Heart left ventricle (tissue), 13 donors: Measurements from ENCODE around the gene KHDC4.

Experiments used
- POLR2A ChIP-seq, 2 donors: fragments of 450-650 bp; IDR thresholded peaks; one replicate each; pipeline ENCODE4 v1.6.1; 2017; ENCODE audit warnings: antibody characterized with exemption in 2 of 2, mild to moderate bottlenecking in 2 of 2, moderate library complexity in 2 of 2
- TF ChIP-seq, protein P1 (sequence below), 12 donors: fragments of 200-600 bp; sonication (generic) in 4 of 12; IDR thresholded peaks; one replicate each; pipeline versions ENCODE4 v1.5.0 to v1.8.0; 2018 to 2022; ENCODE audit warnings: antibody characterized with exemption in 12 of 12, mild to moderate bottlenecking in 5 of 12
- donor health status: ischemic (EF 13 %, LVEDD 7.1; RV severe dilation, severe dysfunction).
- donor health status: DM: no; HTN: yes; CAD: no.
- donor health status: DM: no; HTN: no; CAD: no.
- donor health status: ischemic (EF 25% LVEDD 6.9; RV normal size, moderate dysfunction).
- donor health status: ischemic (EF 25% LVEDD 5.7; RV mildly dilated, moderate dysfunction).
- donor health status: ischemic (EF 35%, LVEDD 5.7; RV mildly dilated, moderate dysfunction).
- donor health status: nonischemic (EF 11% LVEDD 7.7; RV severe dilation, severe dysfunction).
- donor health status: DM: yes; HTN: yes; CAD: no.
- donor health status: PGD.
- donor health status: ischemic (EF 29% LVEDD 5.4; RV normal size, mild dysfunction).
- donor health status: nonischemic (EF 23%, LVEDD 6.1; RV moderate dilation, normal function).

- TF ChIP-seq, protein P1, sequence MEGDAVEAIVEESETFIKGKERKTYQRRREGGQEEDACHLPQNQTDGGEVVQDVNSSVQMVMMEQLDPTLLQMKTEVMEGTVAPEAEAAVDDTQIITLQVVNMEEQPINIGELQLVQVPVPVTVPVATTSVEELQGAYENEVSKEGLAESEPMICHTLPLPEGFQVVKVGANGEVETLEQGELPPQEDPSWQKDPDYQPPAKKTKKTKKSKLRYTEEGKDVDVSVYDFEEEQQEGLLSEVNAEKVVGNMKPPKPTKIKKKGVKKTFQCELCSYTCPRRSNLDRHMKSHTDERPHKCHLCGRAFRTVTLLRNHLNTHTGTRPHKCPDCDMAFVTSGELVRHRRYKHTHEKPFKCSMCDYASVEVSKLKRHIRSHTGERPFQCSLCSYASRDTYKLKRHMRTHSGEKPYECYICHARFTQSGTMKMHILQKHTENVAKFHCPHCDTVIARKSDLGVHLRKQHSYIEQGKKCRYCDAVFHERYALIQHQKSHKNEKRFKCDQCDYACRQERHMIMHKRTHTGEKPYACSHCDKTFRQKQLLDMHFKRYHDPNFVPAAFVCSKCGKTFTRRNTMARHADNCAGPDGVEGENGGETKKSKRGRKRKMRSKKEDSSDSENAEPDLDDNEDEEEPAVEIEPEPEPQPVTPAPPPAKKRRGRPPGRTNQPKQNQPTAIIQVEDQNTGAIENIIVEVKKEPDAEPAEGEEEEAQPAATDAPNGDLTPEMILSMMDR (IDR thresholded peaks at IDR 0.05) = no peak
- no peak for TF ChIP-seq POLR2A (IDR thresholded peaks at IDR 0.05)
These were observed 8.7 kb downstream of the KHDC4 start for GRCh38 chr1:155925506-155925905.
